ENCODE measurements around the gene TBC1D22A. TPM values are rescaled to one million over a fixed set of nuclear protein-coding genes. Genes with fewer than 3 reads are reported as not detected.

The TBC1D22A gene
- total RNA-seq, 1 experiment from 2014 or later = 12.2 TPM

DNA sequence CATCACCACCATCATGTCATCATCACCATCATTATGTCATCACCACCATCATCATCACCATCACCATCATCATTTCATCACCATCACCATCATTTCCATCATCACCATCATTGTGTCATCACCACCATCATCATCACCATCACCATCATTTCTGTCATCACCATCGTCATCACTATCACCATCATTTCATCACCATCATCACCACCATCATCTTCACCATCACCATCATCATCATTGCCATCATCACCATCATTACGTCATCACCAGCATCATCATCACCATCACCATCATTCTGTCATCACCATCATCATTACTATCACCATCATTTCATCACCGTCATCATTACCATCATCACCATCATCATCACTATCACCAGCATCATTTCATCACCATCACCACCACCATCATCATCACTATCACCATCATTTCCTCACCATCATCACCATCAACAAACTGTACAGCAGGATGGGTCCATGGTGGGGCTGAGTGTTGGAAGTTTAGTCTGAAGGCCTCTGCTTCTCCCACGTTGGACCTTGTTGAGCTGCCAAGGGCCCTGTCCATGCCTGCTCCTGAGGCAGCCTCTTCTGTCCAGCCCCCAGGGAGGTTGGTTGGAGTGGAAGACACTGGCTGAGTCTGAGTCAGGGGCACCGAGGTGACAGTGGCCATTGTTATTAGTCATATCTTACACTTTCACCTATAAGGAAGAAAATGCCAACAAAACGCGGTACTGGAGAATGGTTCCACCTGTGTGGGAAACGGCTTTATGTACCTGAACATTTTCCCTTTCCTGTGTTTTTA is 247.1 kb downstream of the TBC1D22A start:
- DNase-seq (ENCODE audit: low read depth) = no peak

DNA sequence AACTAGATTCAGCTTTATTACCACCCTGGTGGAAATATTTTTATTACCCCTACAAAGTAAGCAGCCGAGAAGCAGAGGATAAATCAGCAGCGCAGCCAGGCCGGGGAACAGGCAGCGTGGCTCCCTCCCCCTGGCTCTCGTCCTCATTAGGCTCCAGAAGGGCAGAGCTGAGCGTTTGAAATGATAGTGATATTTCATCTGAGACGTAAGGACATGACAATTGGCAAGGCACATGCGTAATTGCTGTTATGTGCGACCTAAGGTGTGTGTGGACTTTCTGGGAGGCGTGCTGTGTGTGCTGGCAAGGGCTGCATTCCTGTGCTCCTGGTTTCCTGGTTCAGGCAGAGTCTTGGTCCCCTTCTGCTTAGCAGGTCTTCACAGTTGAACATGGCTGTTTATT is 247.8 kb downstream of the TBC1D22A start:
- DNase-seq (ENCODE audit: low read depth) = no peak

DNA sequence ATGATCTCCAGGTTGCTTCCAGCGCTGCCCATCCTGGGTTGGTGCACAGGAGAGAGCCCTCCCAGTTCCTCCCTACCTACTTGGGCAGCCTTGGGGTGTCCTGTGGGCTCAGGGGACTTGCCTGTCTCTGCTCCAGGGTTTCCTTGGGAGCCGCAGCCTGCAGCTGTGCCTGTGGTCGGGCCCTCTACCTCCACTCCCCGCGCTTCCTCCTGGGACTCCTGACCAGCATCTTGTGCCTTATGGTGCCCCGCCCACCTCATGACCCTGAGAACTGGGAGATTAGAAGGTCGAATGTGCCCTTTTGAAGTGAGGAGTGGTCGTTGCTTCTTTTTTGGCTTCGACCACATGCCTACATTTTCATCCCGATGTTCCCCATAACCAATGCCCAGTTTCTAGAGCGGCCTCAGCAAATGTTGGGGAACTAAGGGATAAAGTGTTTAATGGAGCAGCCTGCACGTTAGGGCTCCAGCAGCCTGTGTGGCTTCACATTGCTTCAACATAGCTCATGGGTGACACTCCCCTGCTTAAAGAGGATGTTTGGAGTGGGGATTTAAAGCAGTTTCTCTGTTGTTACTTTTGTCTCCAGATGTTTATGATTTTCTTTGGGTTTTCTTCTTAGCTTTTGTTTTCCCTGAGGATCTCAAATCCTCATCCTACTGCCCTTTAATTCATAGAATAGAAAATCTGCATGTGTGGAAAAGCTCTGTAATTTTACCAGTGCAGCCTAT is 248.8 kb downstream of the TBC1D22A start:
- DNase-seq (ENCODE audit: low read depth) = no peak

DNA sequence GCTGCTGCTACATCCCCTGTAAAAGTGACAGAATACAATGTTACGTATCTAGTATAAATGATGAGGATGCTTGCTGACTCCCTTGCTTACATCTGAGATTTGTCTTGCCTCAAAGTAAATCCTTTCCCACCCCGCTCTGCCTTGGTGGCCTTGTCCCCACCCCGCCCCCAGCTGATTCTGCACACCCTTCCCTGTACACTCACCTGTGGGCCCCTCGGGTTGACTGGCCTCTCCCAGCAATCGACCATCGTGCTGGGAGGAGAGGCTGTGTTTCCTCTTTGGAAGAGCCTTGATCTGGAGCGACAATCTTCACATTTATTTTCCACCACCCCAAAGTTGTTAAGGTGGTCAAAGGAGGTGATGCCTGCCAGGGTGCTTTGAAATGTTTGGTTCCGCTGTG is 249.4 kb downstream of the TBC1D22A start:
- DNase-seq (ENCODE audit: low read depth) = no peak

DNA sequence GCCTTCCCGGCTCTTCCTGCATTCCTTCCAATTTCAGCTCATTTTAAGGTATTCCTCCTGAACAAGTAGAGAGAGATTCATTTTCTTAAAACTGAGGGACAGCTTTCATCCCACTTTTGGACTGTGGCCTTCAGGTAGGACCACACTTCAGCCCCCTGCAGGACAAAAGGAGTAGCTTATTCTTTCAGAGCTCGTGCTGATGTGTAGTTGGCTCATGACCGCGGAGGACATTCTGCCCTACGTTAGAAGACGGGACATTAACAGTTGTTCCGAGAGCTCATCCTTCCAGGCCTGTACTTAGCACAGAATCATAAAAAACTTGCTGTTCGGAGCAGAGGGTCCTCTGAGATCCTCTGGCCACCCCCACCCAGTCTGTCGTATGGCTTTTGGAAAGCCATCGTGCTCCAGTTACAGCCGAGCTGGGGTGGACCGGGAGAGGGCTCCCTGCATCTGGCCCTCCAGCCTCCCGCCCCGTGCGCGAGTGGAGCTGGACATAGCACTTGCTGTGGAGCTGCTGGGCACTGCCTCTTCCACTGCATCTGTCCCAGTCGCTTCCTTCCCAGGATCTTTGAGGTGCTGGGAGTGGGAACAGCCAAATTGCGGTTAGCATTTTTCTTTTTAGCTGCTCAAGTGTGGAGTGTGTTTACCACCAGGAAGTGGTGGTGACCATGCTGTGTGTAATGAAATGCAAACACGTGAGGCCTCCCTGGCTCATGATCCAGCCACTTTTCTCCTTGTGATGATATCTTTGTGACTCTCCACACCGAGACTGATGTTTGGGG is 250.3 kb downstream of the TBC1D22A start:
- DNase-seq (ENCODE audit: low read depth) = peak; percentile 93

GRCh38 chr22:47013861-47014635 is 251.6 kb downstream of the TBC1D22A start:
- no peak for DNase-seq (ENCODE audit: low read depth)

DNA sequence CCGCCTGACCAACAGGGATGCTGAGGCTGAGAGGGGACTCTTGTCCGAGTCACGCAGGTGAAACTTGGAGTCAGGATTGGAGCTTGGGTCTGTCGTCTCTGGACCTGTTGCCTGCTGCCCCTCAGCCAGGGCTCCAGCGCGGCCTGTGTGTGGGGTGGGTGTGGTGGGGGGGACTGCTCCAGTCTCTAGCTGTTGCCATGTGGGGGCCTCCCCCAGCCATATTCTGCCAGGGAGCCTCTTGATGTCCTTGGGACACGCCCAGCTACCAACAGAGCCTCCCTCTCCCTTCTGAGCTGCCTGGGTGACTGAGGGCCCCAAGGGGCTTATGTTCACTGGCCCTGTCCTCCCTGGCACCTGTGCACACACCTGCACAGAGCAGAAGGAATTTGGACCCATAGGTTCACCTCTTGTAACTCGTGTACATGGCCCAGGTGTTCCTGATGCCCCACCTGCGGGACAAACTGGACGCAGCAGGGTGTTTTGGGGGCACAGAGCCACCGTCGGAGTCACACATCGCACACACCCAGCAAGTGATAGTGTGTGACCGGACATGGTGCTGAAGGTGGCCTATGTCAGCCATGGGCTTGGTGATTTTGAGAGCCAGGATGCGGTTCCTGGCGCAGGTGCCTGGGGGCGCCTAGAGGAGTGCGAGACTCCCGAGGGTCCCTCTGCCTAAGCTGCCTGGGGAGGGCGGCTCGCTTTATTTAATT is 252.3 kb downstream of the TBC1D22A start:
- DNase-seq (ENCODE audit: low read depth) = no peak

GRCh38 chr22:47015589-47016178 is 253.2 kb downstream of the TBC1D22A start:
- DNase-seq (ENCODE audit: low read depth) = no peak

- no peak for DNase-seq (ENCODE audit: low read depth)
These were observed 254.2 kb downstream of the TBC1D22A start for GRCh38 chr22:47016631-47017030.

DNA sequence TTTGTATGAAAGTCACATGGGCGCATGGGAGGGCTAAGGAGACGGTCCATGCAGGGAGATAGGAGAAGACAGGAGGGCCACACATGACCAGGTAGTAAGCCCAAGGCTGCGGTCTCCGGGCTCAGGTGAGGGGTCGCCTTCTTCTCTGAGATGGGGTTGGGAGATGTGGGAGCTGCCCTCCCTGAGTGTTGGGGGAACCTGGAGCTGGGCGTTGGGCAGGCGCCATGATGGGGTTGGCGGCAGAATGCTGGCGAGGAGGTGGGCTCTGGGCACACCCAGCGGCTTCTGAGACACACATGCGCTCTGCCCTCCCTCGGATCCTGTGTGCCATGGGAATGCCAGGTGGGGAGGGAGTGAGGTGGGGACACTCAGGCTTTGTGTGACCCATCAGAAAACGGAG is 254.8 kb downstream of the TBC1D22A start:
- no peak for DNase-seq (ENCODE audit: low read depth)

DNA sequence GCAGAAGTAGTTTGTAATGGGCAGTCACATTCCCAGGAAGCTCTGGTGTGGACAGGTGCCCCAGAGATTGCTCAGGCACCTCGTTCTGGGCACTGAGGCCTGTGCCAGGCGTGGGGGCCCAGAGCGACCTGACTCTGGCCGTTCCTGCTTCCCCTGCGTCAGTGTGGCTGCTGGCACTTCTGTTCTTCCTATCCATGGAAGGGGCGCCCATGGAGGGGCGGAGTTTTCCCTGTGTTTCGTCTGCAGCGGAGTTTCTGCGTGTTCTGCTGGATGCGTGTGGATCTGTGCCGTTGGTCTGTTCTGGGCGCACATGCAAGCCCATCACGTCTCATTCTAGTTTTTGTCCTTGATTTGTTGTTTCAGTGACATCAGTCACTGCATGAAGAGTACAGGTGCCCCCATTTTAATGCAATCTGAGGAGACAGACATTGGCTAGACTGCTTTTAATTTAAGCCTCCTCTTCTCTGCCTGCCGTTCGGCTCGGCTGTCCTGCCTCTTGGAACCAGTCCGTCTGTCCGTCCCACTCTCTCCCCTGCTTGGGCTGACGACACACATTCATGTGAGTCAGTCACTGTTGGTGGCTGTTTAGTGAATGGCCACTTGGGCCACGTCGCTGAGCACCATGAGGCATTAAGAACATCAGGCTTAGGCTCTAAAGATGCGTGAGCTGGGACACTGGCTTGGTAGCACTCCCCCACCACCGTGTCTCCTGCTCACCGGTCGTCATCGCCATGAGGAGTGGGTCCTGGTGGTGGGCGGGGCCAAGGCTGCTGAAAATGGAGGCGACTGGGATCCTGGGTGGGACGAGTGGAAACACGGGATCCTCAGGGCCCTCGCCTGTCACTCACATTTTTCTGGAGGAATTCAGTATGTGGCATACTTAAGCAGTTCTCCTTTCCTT is 255.8 kb downstream of the TBC1D22A start:
- no peak for DNase-seq (ENCODE audit: low read depth)

GRCh38 chr22:47019012-47019790 is 256.8 kb downstream of the TBC1D22A start:
- no peak for DNase-seq (ENCODE audit: low read depth)

- no peak for DNase-seq (ENCODE audit: low read depth)
These were observed 257.7 kb downstream of the TBC1D22A start for GRCh38 chr22:47020166-47020565.

- no peak for DNase-seq (ENCODE audit: low read depth)
These were observed 259.1 kb downstream of the TBC1D22A start for GRCh38 chr22:47021371-47022074.

- peak; percentile 21 for DNase-seq (ENCODE audit: low read depth)
These were observed 259.6 kb downstream of the TBC1D22A start for GRCh38 chr22:47022075-47022473.

- no peak for DNase-seq (ENCODE audit: low read depth)
These were observed 260.0 kb downstream of the TBC1D22A start for GRCh38 chr22:47022475-47022874.

- DNase-seq (ENCODE audit: low read depth) = no peak
These were observed 261.4 kb downstream of the TBC1D22A start for GRCh38 chr22:47023871-47024270.

DNA sequence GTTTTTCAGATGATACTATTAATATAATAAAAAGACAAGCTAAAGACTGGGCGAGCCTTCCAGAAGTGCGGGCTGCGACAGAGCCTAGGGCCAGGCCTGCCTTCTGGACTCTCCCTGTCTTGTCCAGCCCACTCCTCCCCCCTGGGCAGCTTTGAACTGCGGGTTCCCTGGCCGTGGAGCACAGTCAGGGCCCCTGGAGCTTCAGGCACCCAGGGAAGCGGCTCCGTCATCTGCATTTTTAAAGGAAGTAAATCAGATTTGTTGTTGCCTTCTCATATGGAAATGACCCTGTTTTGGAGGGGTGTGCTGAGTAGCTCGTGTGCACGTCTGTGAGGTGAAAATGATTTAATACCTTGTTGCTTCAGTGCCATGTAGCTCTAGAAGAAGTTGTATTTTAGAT is 265.3 kb downstream of the TBC1D22A start:
- no peak for DNase-seq (ENCODE audit: low read depth)
